AG10803 (cell line): ENCODE measurements around the gene ZNF148.
A peak's percentile ranks its signal among the peaks of the same experiment; 100 is the strongest.

Experiments
- DNase-seq: peaks from one replicate; pipeline ENCODE4 v3.0.0; 2010; ENCODE audit warnings: low read depth
- H3K4me3 ChIP-seq: 2 replicates; pipeline ENCODE4 v1.5.1; 2011; ENCODE audit warnings: mild to moderate bottlenecking, low read length, control low read depth
- CTCF ChIP-seq: conservative IDR thresholded peaks from 2 replicates; pipeline ENCODE4 v1.5.1; 2011; ENCODE audit warnings: mild to moderate bottlenecking, low read length, control low read depth, inconsistent platforms

ZNF148 gene

DNA sequence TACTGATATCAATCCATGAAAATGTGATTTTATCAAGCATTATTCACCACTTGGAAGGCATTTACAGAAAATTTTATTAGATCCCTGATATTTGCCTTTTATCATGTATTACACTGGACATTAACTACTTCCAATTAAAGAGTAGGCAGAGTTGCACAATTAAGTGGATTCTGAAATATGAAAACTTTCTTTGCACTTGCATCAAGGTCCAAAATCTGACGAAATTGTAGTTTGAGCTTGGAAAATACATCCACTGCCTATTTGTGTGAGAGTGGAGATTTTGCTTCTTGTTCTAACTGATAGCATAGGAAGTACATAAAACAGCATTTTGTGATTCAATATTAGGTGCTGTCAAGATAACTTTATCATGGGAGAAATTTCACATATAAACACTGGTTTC, 113.0 kb downstream of the ZNF148 start:
- DNase-seq, result peak; percentile 47
- no peak overlapping the region for H3K4me3 ChIP-seq
- no peak for TF ChIP-seq CTCF

- TF ChIP-seq CTCF, result no peak
- no peak overlapping the region for H3K4me3 ChIP-seq
- no peak for DNase-seq
These were observed 114.1 kb downstream of the ZNF148 start for GRCh38 chr3:125261031-125261430.

DNA sequence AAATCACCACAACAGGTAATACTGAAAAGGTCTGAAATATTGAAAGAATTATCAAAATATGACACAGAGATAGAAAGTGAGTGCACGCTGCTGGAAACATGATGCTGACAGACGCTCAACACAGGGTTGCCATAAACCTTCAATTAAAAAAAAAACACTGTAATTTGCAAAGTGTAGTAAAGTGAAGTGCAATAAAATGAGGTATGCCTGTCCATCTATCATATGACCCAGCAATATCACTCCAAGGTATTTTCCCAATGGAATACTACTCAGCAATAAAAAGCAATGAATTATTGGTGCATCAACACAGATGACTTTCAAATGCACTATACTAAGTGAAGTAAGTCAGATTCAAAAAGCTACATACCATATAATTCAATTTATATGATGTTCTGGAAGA, 115.0 kb downstream of the ZNF148 start:
- H3K4me3 ChIP-seq, result no peak overlapping the region
- no peak for TF ChIP-seq CTCF
- no peak for DNase-seq

DNA sequence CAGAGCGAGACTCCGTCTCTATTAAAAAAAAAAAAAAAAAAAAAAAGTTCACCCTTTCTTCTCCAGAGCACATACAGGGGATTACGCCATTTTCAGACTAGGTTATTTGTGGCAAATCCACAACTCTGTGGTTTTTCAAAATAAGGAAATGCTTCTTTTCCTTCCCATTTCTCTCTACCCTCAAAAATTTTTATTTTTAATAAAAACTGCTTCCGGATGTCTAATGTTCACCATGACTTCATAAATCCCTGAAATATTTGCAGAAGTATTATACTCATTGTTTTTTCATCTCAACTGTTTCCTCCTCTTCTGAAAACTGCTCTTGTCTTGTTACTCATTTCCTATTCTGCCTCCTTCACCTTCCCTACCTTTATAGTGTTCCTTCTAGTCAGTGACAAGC, 117.6 kb downstream of the ZNF148 start:
- TF ChIP-seq CTCF, result no peak
- no peak overlapping the region for H3K4me3 ChIP-seq
- DNase-seq, result no peak

DNA sequence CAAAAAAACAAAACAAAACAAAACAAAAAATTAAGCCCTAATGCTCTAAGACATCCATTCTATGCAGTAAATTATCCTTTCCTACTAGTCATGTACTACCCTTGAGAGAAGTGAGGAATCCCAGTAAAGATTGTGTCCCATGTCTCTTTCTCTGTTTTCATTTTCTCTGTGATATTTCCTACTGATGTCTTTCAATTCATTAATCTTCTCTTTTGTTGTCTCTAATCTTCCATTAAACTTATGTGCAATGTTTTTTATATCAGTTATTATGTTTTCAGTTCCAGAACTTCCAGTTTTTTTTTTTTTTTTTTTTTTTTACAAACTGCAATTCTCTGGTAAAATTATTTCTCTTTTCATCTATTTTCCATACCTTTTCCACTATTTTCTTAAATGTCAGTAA, 118.5 kb downstream of the ZNF148 start:
- DNase-seq, result no peak
- TF ChIP-seq CTCF, result no peak
- H3K4me3 ChIP-seq, result no peak overlapping the region

DNA sequence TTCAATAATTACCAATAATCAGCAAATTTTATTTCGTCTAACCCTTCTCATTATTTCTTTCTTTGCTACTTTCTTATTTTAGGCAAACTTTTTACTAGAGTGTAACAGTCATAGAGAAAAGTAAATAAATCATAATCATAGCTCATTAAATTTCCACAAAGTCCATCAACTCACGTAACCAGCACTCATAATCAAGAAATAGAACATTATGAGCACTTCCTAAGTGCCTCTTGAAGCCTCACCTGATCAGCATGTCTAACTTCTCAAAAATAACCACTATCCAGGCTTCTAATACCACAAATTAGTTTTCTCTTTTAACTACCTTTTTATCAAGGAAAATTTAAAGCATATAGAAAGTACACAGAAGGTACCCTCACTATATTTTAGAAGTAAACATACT, 124.2 kb downstream of the ZNF148 start:
- no peak for DNase-seq
- H3K4me3 ChIP-seq, result no peak overlapping the region
- no peak for TF ChIP-seq CTCF

DNA sequence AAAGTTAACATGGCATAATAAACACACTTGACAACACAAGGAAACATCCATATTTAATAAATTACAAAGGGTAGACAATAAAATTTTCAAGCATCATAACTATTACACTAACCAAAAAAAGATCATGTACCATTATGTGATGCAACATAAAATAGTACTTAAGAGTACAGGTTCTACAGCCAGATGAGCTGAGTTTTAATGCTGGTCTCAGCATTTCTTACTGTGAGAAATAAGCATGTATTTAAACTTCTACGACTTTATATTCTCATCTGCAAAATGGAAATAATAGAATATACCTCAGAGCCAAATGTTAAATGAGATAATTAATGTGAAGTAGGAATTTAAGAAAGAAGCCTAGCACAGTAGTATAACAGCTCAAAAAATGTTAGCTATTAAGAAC, 128.9 kb downstream of the ZNF148 start:
- TF ChIP-seq CTCF, result no peak
- DNase-seq, result no peak
- no peak overlapping the region for H3K4me3 ChIP-seq
